Measurements from ENCODE around the gene TOM1L1. TPM values are rescaled to one million over a fixed set of nuclear protein-coding genes. Genes with fewer than 3 reads are reported as not detected.
A peak's percentile ranks its signal among the peaks of the same experiment; 100 is the strongest.

TOM1L1 gene
- total RNA-seq, 2 donors from 2014 or later, result 52.8 to 81.3 TPM

DNA sequence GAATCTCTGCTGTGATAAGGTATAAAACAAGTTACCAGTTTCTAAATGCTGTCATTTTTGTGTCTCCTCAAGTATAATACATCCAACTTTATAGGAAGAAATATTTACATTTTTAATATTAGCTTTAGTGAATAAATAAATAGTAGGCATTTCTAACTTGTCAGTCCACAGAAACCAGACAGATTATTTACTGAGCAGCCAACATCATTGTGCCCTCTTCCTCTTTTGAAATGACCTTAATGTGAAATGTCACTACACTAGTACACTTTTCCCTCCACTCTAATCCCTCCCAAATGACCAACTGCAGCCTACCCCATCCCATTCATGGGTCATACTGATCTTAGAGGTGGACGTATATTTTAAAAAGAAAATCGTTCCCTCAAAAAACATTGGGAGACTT is 77.1 kb downstream of the TOM1L1 start:
- Histone ChIP-seq H3K9me3 (no peaks in the 10 kb centered on the region), H3K4me1 (replicated peaks) (peaks cover 4% of the 10 kb centered on the region), H3K4me3 (no peak overlapping the region), H3K36me3 (no peaks in the 10 kb centered on the region), H3K27ac (no peak overlapping the region), H3K27me3 (replicated peaks; ENCODE audit: insufficient read depth) (no peaks in the 10 kb centered on the region)
- 52% methylated on average over 2 of the region's 2 CpGs for WGBS
- TF ChIP-seq, protein P1, sequence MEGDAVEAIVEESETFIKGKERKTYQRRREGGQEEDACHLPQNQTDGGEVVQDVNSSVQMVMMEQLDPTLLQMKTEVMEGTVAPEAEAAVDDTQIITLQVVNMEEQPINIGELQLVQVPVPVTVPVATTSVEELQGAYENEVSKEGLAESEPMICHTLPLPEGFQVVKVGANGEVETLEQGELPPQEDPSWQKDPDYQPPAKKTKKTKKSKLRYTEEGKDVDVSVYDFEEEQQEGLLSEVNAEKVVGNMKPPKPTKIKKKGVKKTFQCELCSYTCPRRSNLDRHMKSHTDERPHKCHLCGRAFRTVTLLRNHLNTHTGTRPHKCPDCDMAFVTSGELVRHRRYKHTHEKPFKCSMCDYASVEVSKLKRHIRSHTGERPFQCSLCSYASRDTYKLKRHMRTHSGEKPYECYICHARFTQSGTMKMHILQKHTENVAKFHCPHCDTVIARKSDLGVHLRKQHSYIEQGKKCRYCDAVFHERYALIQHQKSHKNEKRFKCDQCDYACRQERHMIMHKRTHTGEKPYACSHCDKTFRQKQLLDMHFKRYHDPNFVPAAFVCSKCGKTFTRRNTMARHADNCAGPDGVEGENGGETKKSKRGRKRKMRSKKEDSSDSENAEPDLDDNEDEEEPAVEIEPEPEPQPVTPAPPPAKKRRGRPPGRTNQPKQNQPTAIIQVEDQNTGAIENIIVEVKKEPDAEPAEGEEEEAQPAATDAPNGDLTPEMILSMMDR (IDR thresholded peaks at IDR 0.05), result no peak
- TF ChIP-seq POLR2A (IDR thresholded peaks at IDR 0.05) (no peak), POLR2AphosphoS5 (IDR thresholded peaks at IDR 0.05) (peak; percentile 15)
- intact Hi-C loops (cut with DNase I), result no loop called here
- DNase-seq (ENCODE audit: low spot score), result no peak

DNA sequence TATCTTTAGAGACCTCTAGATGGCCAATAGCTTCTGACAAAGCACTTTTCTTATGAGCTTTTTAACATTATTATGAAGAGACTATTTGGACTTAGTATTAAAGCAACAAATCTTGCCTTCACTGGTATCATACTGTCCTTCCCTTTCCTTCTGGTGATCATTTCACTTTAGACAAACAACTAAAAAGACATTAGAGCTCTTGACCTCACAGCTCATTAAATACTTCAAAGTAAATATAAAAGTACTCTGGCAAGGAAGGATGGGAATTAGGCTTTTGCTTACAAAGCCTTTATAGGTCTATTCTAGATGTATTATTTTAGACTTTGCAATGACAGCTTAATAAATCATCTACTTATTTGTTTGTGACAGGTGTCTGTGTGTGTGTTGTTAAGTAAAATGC is 79.0 kb downstream of the TOM1L1 start:
- no peak for DNase-seq (ENCODE audit: low spot score)
- H3K9me3 ChIP-seq, result no peaks in the 10 kb centered on the region
- H3K4me1 ChIP-seq (replicated peaks), result peaks cover 4% of the 10 kb centered on the region
- no peaks in the 10 kb centered on the region for H3K36me3 ChIP-seq
- H3K4me3 ChIP-seq, result no peak overlapping the region
- intact Hi-C loops (cut with DNase I), result no loop called here
- peak overlapping the region; percentile 9 to 44 for H3K27ac ChIP-seq
- no peak for TF ChIP-seq POLR2A (IDR thresholded peaks at IDR 0.05)
- TF ChIP-seq POLR2AphosphoS5 (IDR thresholded peaks at IDR 0.05), result peak; percentile 80
- TF ChIP-seq, protein P1 (IDR thresholded peaks at IDR 0.05), result no peak
- H3K27me3 ChIP-seq (replicated peaks; ENCODE audit: insufficient read depth), result no peaks in the 10 kb centered on the region

DNA sequence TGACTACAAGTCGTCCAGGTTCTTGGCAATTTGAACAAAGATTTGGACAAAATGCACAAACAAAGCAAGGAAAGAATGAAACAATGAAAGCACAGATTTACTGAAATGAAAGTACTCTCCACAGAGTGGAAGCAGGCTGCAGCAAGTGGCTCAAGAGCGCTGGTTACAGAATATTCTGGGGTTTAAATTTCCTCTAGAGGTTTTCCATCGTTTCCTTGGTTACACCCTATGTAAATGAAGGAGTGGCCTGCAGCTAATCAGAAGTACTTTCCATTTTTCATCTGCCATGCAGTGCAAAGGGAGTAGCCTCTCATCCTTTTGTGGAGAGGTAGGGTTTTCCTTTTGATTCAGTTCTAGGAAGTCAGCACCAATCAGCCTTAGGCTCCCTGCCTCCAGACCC is 79.7 kb downstream of the TOM1L1 start:
- 85% methylated on average over 3 of the region's 3 CpGs for WGBS
- intact Hi-C loops (cut with DNase I), result no loop called here

DNA sequence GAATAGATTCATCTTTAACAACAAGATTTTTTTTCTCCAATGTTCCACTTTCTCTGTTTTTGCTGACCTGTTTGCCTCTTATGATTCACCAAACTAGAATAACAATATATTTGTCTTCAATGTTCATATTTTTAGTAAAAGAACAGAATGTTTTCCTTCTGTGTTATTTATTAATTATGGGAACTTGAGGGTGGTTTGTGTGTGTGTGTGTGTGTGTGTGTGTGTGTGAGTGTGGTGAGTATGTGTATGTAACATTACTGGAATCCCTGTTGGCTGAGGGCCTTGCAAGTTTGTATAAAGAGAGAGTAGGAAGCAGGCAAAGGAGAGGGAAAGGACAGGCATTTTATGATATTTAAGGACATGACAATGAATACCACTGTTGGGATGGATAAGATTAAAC is 81.7 kb downstream of the TOM1L1 start:
- no peak overlapping the region for H3K4me3 ChIP-seq
- H3K9me3 ChIP-seq, result no peaks in the 10 kb centered on the region
- H3K27ac ChIP-seq, result no peak overlapping the region
- H3K4me1 ChIP-seq (replicated peaks), result peaks cover 4% of the 10 kb centered on the region
- no peaks in the 10 kb centered on the region for H3K27me3 ChIP-seq (replicated peaks; ENCODE audit: insufficient read depth)
- intact Hi-C loops (cut with DNase I), result no loop called here
- TF ChIP-seq POLR2A (IDR thresholded peaks at IDR 0.05) (no peak), POLR2AphosphoS5 (IDR thresholded peaks at IDR 0.05) (no peak)
- TF ChIP-seq, protein P1 (IDR thresholded peaks at IDR 0.05), result no peak
- no peaks in the 10 kb centered on the region for H3K36me3 ChIP-seq
- no peak for DNase-seq (ENCODE audit: low spot score)

More for the DNA sequence above, 79.7 kb downstream of the TOM1L1 start:
- Histone ChIP-seq H3K9me3 (no peaks in the 10 kb centered on the region), H3K4me1 (replicated peaks) (peaks cover 4% of the 10 kb centered on the region), H3K36me3 (no peaks in the 10 kb centered on the region), H3K27ac (no peak overlapping the region), H3K4me3 (no peak overlapping the region), H3K27me3 (replicated peaks; ENCODE audit: insufficient read depth) (no peaks in the 10 kb centered on the region)
- DNase-seq (ENCODE audit: low spot score), result no peak
- TF ChIP-seq POLR2A (IDR thresholded peaks at IDR 0.05) (no peak), POLR2AphosphoS5 (IDR thresholded peaks at IDR 0.05) (no peak)
- TF ChIP-seq, protein P1 (IDR thresholded peaks at IDR 0.05), result no peak

DNA sequence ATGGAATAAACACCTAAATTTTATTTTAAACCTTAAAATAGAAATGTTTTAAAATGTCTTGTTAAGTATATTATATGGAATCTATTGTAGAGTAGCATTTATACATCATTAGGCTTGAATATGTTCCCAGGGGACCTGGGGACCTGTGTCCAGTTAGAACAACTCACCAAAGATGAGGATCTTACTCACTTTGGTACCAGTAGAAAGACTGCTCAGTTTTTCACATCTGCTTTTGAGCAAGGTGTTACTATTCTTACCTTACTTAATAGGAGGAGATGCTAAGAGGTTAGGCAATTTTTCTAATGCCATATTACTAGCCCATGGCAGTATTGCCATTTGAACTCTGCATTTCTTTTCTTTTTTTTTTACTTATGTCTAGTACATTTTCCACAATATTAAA is 82.6 kb downstream of the TOM1L1 start:
- no peak overlapping the region for H3K27ac ChIP-seq
- TF ChIP-seq, protein P1 (IDR thresholded peaks at IDR 0.05), result no peak
- TF ChIP-seq POLR2A (IDR thresholded peaks at IDR 0.05), result no peak
- TF ChIP-seq POLR2AphosphoS5 (IDR thresholded peaks at IDR 0.05), result no peak
- no peaks in the 10 kb centered on the region for H3K9me3 ChIP-seq
- H3K27me3 ChIP-seq (replicated peaks; ENCODE audit: insufficient read depth), result no peaks in the 10 kb centered on the region
- intact Hi-C loops (cut with DNase I), result no loop called here
- H3K36me3 ChIP-seq, result no peaks in the 10 kb centered on the region
- no peak overlapping the region for H3K4me3 ChIP-seq
- peaks cover 4% of the 10 kb centered on the region for H3K4me1 ChIP-seq (replicated peaks)
- DNase-seq (ENCODE audit: low spot score), result no peak
